ENCODE measurements around the gene ACSM6. TPM values are rescaled to one million over a fixed set of nuclear protein-coding genes. Genes with fewer than 3 reads are reported as not detected.

Gene ACSM6
- polyA plus RNA-seq, 1 of the 3 experiments (the other 2 are of a cell fraction), result not detected

DNA sequence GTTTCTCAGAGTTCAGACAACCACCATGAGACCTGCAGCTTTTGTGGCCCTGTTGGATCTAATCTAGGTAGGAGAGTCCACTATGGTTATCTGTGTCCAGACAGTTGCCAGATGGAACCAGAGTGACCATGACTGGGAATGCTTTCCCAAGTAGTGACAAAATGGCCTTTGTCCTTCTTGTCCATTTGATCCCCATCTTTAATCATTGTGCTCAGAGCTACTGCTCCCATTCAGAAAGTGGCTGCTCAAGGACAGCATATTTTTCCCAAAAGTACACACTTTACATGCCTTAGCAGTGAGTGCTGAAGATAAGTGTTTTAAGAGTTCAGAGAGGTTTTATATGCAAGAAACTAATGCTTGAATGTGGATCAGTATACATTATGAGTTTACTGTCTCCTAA, 5.4 kb upstream of the ACSM6 start:
- Histone ChIP-seq H3K4me2 (no peak overlapping the region), H4K20me1 (ENCODE audit: insufficient read depth) (no peaks in the 10 kb centered on the region), H3F3A (replicated peaks; ENCODE audit: insufficient read depth) (no peaks in the 10 kb centered on the region), H3K4me1 (ENCODE audit: control insufficient read depth in 1 of 2, insufficient read depth in 2 of 2, low read depth in 1 of 2, low read length in 1 of 2) (no peaks in the 10 kb centered on the region; a peak in 1 of 4 replicates), H3K27ac (ENCODE audit: low read depth in 2 of 2, low read length in 1 of 2) (no peak overlapping the region), H2AFZ (ENCODE audit: low read depth) (no peak overlapping the region), H3K9ac (no peak overlapping the region), H3K4me3 (ENCODE audit: low read depth in 2 of 2, low read length in 1 of 2) (no peak overlapping the region), H3K27me3 (ENCODE audit: insufficient read depth) (no peaks in the 10 kb centered on the region), H3K9me2 (no peaks in the 10 kb centered on the region), H3K79me2 (ENCODE audit: insufficient read depth) (no peaks in the 10 kb centered on the region), H3K36me3 (replicated peaks in 1 of 2; ENCODE audit: control insufficient read depth in 1 of 2, insufficient read depth in 2 of 2, low read length in 1 of 2) (no peaks in the 10 kb centered on the region), H3K9me3 (no peaks in the 10 kb centered on the region)
- ChIA-PET CTCF (interaction anchor here (0.7 to 2.7 kb wide), 3 partner anchors 55 to 175 kb away, joined by 3 to 9 read pairs (median 4); no protein-coding TSS in a partner anchor), POLR2A (interaction anchor here (0.5 kb wide), 1 partner anchor 399 kb away, joined by 3 read pairs; no protein-coding TSS in a partner anchor)
- TF ChIP-seq GABPA (IDR thresholded peaks at IDR 0.05; ENCODE audit: low read depth) (no peak), NRF1 (IDR thresholded peaks at IDR 0.05; ENCODE audit: low read depth, low read length) (no peak), JUND (IDR thresholded peaks at IDR 0.05) (no peak), TCF12 (IDR thresholded peaks at IDR 0.05) (no peak), RFX5 (IDR thresholded peaks at IDR 0.05; ENCODE audit: low read length) (no peak), RAD21 (IDR thresholded peaks at IDR 0.05; ENCODE audit: low read length) (no peak), POLR2AphosphoS5 (IDR thresholded peaks at IDR 0.05; ENCODE audit: low read depth, low read length) (no peak), FOSL2 (IDR thresholded peaks at IDR 0.05; ENCODE audit: borderline replicate concordance, low read depth) (no peak), FOXJ3 (CRISPR knock-in tag; IDR thresholded peaks at IDR 0.05) (no peak)
- TF ChIP-seq, protein P1, sequence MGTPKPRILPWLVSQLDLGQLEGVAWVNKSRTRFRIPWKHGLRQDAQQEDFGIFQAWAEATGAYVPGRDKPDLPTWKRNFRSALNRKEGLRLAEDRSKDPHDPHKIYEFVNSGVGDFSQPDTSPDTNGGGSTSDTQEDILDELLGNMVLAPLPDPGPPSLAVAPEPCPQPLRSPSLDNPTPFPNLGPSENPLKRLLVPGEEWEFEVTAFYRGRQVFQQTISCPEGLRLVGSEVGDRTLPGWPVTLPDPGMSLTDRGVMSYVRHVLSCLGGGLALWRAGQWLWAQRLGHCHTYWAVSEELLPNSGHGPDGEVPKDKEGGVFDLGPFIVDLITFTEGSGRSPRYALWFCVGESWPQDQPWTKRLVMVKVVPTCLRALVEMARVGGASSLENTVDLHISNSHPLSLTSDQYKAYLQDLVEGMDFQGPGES (IDR thresholded peaks at IDR 0.05; ENCODE audit: low read depth, low read length), result no peak
- TF ChIP-seq, protein P2, sequence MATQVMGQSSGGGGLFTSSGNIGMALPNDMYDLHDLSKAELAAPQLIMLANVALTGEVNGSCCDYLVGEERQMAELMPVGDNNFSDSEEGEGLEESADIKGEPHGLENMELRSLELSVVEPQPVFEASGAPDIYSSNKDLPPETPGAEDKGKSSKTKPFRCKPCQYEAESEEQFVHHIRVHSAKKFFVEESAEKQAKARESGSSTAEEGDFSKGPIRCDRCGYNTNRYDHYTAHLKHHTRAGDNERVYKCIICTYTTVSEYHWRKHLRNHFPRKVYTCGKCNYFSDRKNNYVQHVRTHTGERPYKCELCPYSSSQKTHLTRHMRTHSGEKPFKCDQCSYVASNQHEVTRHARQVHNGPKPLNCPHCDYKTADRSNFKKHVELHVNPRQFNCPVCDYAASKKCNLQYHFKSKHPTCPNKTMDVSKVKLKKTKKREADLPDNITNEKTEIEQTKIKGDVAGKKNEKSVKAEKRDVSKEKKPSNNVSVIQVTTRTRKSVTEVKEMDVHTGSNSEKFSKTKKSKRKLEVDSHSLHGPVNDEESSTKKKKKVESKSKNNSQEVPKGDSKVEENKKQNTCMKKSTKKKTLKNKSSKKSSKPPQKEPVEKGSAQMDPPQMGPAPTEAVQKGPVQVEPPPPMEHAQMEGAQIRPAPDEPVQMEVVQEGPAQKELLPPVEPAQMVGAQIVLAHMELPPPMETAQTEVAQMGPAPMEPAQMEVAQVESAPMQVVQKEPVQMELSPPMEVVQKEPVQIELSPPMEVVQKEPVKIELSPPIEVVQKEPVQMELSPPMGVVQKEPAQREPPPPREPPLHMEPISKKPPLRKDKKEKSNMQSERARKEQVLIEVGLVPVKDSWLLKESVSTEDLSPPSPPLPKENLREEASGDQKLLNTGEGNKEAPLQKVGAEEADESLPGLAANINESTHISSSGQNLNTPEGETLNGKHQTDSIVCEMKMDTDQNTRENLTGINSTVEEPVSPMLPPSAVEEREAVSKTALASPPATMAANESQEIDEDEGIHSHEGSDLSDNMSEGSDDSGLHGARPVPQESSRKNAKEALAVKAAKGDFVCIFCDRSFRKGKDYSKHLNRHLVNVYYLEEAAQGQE (IDR thresholded peaks at IDR 0.05; ENCODE audit: low read depth, low read length), result no peak
- TF ChIP-seq, protein P3, sequence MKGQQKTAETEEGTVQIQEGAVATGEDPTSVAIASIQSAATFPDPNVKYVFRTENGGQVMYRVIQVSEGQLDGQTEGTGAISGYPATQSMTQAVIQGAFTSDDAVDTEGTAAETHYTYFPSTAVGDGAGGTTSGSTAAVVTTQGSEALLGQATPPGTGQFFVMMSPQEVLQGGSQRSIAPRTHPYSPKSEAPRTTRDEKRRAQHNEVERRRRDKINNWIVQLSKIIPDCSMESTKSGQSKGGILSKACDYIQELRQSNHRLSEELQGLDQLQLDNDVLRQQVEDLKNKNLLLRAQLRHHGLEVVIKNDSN (IDR thresholded peaks at IDR 0.05; ENCODE audit: borderline replicate concordance, low read depth), result no peak
- TF ChIP-seq, protein P4, sequence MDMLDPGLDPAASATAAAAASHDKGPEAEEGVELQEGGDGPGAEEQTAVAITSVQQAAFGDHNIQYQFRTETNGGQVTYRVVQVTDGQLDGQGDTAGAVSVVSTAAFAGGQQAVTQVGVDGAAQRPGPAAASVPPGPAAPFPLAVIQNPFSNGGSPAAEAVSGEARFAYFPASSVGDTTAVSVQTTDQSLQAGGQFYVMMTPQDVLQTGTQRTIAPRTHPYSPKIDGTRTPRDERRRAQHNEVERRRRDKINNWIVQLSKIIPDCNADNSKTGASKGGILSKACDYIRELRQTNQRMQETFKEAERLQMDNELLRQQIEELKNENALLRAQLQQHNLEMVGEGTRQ (IDR thresholded peaks at IDR 0.05; ENCODE audit: borderline replicate concordance, low read depth, low read length), result no peak
- TF ChIP-seq, protein P5, sequence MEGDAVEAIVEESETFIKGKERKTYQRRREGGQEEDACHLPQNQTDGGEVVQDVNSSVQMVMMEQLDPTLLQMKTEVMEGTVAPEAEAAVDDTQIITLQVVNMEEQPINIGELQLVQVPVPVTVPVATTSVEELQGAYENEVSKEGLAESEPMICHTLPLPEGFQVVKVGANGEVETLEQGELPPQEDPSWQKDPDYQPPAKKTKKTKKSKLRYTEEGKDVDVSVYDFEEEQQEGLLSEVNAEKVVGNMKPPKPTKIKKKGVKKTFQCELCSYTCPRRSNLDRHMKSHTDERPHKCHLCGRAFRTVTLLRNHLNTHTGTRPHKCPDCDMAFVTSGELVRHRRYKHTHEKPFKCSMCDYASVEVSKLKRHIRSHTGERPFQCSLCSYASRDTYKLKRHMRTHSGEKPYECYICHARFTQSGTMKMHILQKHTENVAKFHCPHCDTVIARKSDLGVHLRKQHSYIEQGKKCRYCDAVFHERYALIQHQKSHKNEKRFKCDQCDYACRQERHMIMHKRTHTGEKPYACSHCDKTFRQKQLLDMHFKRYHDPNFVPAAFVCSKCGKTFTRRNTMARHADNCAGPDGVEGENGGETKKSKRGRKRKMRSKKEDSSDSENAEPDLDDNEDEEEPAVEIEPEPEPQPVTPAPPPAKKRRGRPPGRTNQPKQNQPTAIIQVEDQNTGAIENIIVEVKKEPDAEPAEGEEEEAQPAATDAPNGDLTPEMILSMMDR (IDR thresholded peaks at IDR 0.05), result no peak
- no peak for DNase-seq
